Hematopoietic multipotent progenitor cell treated with erythropoietin and hydrocortisone succinate and interleukin-3 and kit ligand, for 8 days (in vitro differentiated cells): ENCODE results near the gene CHD1.

Source experiments
- DNase-seq: peaks from one replicate; pipeline ENCODE4 v3.0.0-alpha.2; 2015

CHD1 gene

GRCh38 chr5:98891591-98891990 lies 37.2 kb downstream of the CHD1 start:
- no peak for DNase-seq

DNA sequence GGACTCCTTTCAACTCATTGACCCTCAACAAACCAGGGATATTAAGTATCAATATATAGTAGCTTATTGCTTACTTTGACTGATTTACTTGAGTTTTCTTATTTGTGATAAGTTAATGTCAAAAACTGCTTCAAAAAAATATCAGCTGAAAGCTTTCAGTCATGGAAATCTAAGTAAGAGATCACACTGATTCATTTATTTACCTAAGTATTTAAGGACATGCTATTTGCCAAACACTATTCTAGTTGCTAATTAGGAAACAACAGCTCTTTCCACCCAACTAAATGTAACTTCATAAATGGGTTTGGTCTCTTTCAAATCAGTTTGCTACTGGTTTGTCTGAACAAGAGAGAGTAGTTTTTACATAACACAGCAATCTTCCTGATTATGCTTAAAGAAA lies 48.2 kb downstream of the CHD1 start:
- DNase-seq = no peak

DNA sequence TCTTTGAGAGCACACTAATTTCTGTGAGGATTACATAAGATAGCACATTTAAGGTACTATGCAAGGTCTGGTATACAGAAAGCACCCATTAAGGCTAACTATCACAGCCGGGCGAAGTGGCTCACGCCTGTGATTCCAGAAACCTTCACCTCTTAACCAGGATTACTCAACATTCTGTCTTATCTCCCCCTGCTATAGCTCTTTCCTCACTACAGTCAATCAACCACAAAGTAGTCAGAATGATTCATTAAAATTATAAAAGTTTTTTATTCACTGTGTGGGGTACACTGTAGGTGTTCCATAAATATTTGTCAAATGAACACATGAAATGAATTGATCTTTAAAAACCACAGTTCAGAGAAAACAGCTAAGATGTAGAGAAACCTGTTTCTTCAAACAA lies 48.7 kb downstream of the CHD1 start:
- peak; percentile 10 for DNase-seq

DNA sequence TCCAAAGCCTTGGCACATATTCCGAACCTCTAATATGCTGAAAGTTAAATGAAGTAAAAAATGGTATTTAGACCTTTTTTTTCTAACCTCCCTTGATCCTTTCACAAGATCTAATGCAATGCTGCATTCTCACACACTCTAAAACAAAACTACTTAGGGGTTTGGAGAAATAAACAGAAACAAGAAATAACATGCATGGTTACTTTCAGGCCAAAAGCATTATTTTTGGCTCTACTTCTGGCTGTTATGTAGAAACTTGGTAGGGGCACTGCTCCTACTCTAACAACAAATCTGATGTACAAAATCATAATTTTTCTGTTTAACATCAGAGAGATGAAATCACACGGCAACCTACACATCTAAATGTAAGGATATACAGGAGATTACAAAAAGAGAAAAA lies 51.2 kb downstream of the CHD1 start:
- DNase-seq = no peak

GRCh38 chr5:98872674-98873073 lies 56.1 kb downstream of the CHD1 start:
- no peak for DNase-seq

- no peak for DNase-seq
These were observed 63.1 kb downstream of the CHD1 start for GRCh38 chr5:98865690-98866089.

GRCh38 chr5:98847054-98847453 lies 81.8 kb downstream of the CHD1 start:
- no peak for DNase-seq

GRCh38 chr5:98846520-98846919 lies 82.3 kb downstream of the CHD1 start:
- DNase-seq = no peak

GRCh38 chr5:98845878-98846277 lies 82.9 kb downstream of the CHD1 start:
- no peak for DNase-seq

DNA sequence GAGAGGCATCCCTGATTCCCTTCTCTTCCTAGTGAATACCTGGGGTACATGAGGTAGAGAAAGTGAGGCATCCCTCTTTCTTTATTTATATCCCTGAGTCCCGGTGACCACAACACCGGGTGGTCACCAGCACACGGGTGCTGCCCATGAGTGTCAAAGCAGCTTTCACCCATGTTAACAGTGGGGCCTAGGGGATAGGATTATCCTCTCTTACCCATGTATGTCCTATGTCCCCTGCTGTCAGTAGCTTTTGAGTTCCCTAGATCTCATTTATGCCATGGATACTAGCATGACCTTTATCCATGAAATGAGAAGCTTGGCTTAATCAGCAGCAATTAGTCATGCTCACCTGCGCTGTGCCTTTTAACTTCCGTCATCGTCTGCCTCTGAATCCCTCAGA lies 83.9 kb downstream of the CHD1 start:
- no peak for DNase-seq

GRCh38 chr5:98843481-98843880 lies 85.3 kb downstream of the CHD1 start:
- DNase-seq = no peak

DNA sequence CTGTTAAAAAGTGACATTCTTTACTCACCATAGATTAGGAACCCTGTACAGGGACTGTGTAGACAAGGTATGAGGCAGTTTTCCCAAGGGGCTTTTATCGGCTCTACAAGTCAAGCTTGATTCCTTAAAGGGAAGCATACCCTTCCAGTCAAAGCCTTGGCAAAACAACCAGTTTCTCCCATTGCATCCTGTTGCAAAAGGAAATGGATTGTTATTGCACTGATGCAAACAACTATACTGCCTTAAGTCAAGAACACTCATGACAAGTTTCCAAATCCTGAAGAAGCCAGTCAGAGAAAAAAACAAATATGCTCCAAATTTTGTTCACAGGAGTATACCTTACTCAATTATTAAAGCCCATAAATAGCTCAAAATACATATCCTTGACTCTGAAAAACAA lies 87.9 kb downstream of the CHD1 start:
- no peak for DNase-seq

GRCh38 chr5:98839469-98840383 lies 89.1 kb downstream of the CHD1 start:
- peak; percentile 25 for DNase-seq

DNA sequence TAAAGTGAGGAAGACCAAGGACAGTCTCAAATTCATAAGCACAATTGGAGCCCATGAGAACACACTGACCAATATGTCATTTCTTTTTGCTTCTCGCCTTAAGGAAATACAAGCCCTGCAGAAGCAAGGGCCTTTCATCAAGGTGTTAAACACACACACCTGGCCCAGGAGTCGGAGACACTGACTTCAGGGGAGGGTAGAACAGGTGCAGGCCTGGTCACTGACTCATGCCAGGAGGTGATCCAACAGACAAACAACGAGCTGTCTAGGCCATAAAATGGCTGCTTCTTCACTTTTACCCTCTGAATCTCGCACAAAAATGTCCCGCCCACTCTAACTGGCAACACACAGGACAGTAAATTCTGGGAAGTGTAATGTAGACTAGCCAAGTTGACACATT lies 92.6 kb downstream of the CHD1 start:
- no peak for DNase-seq

- DNase-seq = no peak
These were observed 101.1 kb downstream of the CHD1 start for GRCh38 chr5:98827588-98828284.

GRCh38 chr5:98827161-98827560 lies 101.6 kb downstream of the CHD1 start:
- peak; percentile 50 for DNase-seq

GRCh38 chr5:98825582-98826375 lies 103.0 kb downstream of the CHD1 start:
- DNase-seq = no peak

- peak; percentile 76 for DNase-seq
These were observed 112.1 kb downstream of the CHD1 start for GRCh38 chr5:98816582-98817222.

- DNase-seq = no peak
These were observed 115.1 kb downstream of the CHD1 start for GRCh38 chr5:98813755-98814154.

- peak; percentile 21 for DNase-seq
These were observed 118.6 kb downstream of the CHD1 start for GRCh38 chr5:98810206-98810605.

DNA sequence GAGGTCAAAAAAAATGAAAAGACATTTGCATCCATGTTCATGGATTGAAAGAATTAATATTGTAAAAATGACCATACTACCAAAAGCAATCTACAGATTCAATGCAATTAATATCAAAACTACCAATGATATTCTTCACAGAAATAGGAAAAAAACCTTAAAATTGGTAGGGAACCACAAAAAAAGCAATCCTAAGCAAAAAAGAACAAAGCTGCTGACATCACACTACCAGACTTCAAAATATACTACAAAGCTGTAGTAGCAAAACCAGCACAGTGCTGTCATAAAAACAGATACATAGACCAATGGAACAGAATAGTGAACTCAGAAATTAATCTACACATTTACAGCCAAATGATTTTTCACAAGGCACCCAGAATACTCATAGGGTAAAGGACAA lies 121.0 kb downstream of the CHD1 start:
- no peak for DNase-seq

DNA sequence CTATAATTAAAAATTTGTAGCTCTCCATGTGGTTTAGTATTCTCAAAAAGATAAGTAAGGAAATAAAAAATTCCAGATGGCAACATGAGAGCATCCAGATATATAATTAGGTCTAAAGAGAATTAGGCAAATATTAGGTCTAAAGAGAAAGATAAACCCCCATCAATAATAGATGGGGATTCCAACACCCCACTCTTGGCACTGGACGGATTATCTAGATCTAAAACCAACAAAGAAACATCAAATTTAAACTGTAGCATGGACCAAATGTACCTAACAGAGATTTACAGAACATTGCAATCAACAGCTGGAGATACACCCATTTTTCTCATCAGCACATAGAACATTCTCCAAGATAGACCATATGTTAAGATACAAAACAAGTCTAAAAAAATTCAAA lies 123.7 kb downstream of the CHD1 start:
- DNase-seq = no peak

- DNase-seq = no peak
These were observed 124.7 kb downstream of the CHD1 start for GRCh38 chr5:98804066-98804465.
